Measurements from ENCODE around the gene USP20. TPM values are rescaled to one million over a fixed set of nuclear protein-coding genes. Genes with fewer than 3 reads are reported as not detected.

Gene USP20
- polyA plus RNA-seq, 1 of the 3 experiments (the other 2 are of a cell fraction), result 22.5 TPM

GRCh38 chr9:129879103-129879699 is 43.9 kb downstream of the USP20 start:
- Histone ChIP-seq H3K27ac (ENCODE audit: low read depth in 2 of 2, low read length in 1 of 2) (no peak overlapping the region), H3K4me1 (ENCODE audit: control insufficient read depth in 1 of 2, insufficient read depth in 2 of 2, low read depth in 1 of 2, low read length in 1 of 2) (peaks cover 3 to 34% of the 10 kb centered on the region in 2 experiments; a peak in 3 of 4 replicates), H3K9me2 (no peaks in the 10 kb centered on the region), H3K4me3 (ENCODE audit: low read depth in 2 of 2, low read length in 1 of 2) (no peak overlapping the region), H3K4me2 (no peak overlapping the region), H4K20me1 (ENCODE audit: insufficient read depth) (no peaks in the 10 kb centered on the region), H3K27me3 (ENCODE audit: insufficient read depth) (no peaks in the 10 kb centered on the region), H3K9ac (no peak overlapping the region), H3K9me3 (no peaks in the 10 kb centered on the region), H3F3A (replicated peaks; ENCODE audit: insufficient read depth) (no peaks in the 10 kb centered on the region), H2AFZ (ENCODE audit: low read depth) (no peak overlapping the region), H3K79me2 (ENCODE audit: insufficient read depth) (no peaks in the 10 kb centered on the region), H3K36me3 (replicated peaks in 1 of 2; ENCODE audit: control insufficient read depth in 1 of 2, insufficient read depth in 2 of 2, low read length in 1 of 2) (peaks cover 0 to 22% of the 10 kb centered on the region in 2 experiments)
- TF ChIP-seq RAD21 (IDR thresholded peaks at IDR 0.05; ENCODE audit: low read length) (no peak), YY1 (IDR thresholded peaks at IDR 0.05; ENCODE audit: low read depth) (no peak), TEAD4 (IDR thresholded peaks at IDR 0.05; ENCODE audit: borderline replicate concordance, insufficient read depth) (no peak), TCF12 (IDR thresholded peaks at IDR 0.05) (no peak), EZH2phosphoT487 (IDR thresholded peaks at IDR 0.05; ENCODE audit: borderline replicate concordance, low read depth) (no peak), FOSL2 (IDR thresholded peaks at IDR 0.05; ENCODE audit: borderline replicate concordance, low read depth) (no peak), SIN3A (IDR thresholded peaks at IDR 0.05; ENCODE audit: borderline replicate concordance, low read depth, low read length) (no peak), SMC3 (IDR thresholded peaks at IDR 0.05; ENCODE audit: low read depth, low read length) (no peak), RFX5 (IDR thresholded peaks at IDR 0.05; ENCODE audit: low read length) (no peak), NRF1 (IDR thresholded peaks at IDR 0.05; ENCODE audit: low read depth, low read length) (no peak), EP300 (IDR thresholded peaks at IDR 0.05; ENCODE audit: borderline replicate concordance in 1 of 2, low read depth in 1 of 2, low read length in 1 of 2) (no peak), CTCF (IDR thresholded peaks at IDR 0.05) (no peak), USF1 (IDR thresholded peaks at IDR 0.05; ENCODE audit: borderline replicate concordance, low read depth) (no peak), REST (IDR thresholded peaks at IDR 0.05; ENCODE audit: low read depth, low read length) (no peak), CHD2 (IDR thresholded peaks at IDR 0.05; ENCODE audit: low read length, partially characterized antibody) (no peak)
- DNase-seq, result no peak
- 85% methylated on average over 5 of the region's 17 CpGs for WGBS (ENCODE audit: low lambda C conversion rate)
- POLR2A ChIA-PET, result no interaction called here
- CTCF ChIA-PET, result interaction anchor here (0.7 to 1.4 kb wide), 2 partner anchors 11 to 70 kb away, joined by 3 read pairs; no protein-coding TSS in a partner anchor
